ENCODE data around the gene TOGARAM2. TPM values are rescaled to one million over a fixed set of nuclear protein-coding genes. Genes with fewer than 3 reads are reported as not detected.
A peak's percentile ranks its signal among the peaks of the same experiment; 100 is the strongest.

TOGARAM2 gene
- total RNA-seq, 4 donors from 2014 or later, result 6.0 to 35.0 (median 19.5) TPM

GRCh38 chr2:29053223-29053622 lies 72.1 kb downstream of the TOGARAM2 start:
- WGBS, 2 donors, result 70 to 77% methylated on average over 7 of the region's 7 CpGs
- DNase-seq (ENCODE audit: low spot score in 2 of 2), result no peak

GRCh38 chr2:29053670-29054400 lies 72.7 kb downstream of the TOGARAM2 start:
- Histone ChIP-seq H3K4me1 (peaks cover 0 to 11% (median 2%) of the 10 kb centered on the region in 4 donors), H3K36me3 (no peaks in the 10 kb centered on the region), H3K4me3 (no peak overlapping the region), H3K9me3 (no peaks in the 10 kb centered on the region), H3K27ac (peak overlapping the region in 3 of 4 donors; percentile 9 to 43 (median 18)), H3K27me3 (no peaks in the 10 kb centered on the region)
- no peak for TF ChIP-seq POLR2A (IDR thresholded peaks at IDR 0.05)
- TF ChIP-seq EP300 (IDR thresholded peaks at IDR 0.05), result no peak
- TF ChIP-seq CTCF (IDR thresholded peaks at IDR 0.05), result no peak
- DNase-seq (ENCODE audit: low spot score in 2 of 2), result no peak
- 44 to 53% methylated on average over 5 of the region's 5 CpGs for WGBS, 2 donors

More at GRCh38 chr2:29053223-29053622, 72.1 kb downstream of the TOGARAM2 start:
- H3K27me3 ChIP-seq, result no peaks in the 10 kb centered on the region
- peak overlapping the region in 3 of 4 donors; percentile 9 to 43 (median 18) for H3K27ac ChIP-seq
- H3K9me3 ChIP-seq, result no peaks in the 10 kb centered on the region
- no peak overlapping the region for H3K4me3 ChIP-seq
- TF ChIP-seq POLR2A (IDR thresholded peaks at IDR 0.05) (no peak), EP300 (IDR thresholded peaks at IDR 0.05) (no peak), CTCF (IDR thresholded peaks at IDR 0.05) (no peak)
- H3K36me3 ChIP-seq, result no peaks in the 10 kb centered on the region
- H3K4me1 ChIP-seq, result peaks cover 0 to 11% (median 2%) of the 10 kb centered on the region in 4 donors

GRCh38 chr2:29054430-29054829 lies 73.3 kb downstream of the TOGARAM2 start:
- Histone ChIP-seq H3K27ac (peak overlapping the region in 1 of 4 donors; percentile 43), H3K9me3 (no peaks in the 10 kb centered on the region), H3K27me3 (no peaks in the 10 kb centered on the region), H3K36me3 (no peaks in the 10 kb centered on the region), H3K4me3 (no peak overlapping the region), H3K4me1 (peaks cover 0 to 15% (median 2%) of the 10 kb centered on the region in 4 donors)
- TF ChIP-seq POLR2A (IDR thresholded peaks at IDR 0.05), result no peak
- no peak for TF ChIP-seq EP300 (IDR thresholded peaks at IDR 0.05)
- TF ChIP-seq CTCF (IDR thresholded peaks at IDR 0.05), result no peak
- WGBS, 2 donors, result 74 to 81% methylated on average over 6 to 7 of the region's 7 CpGs
- no peak for DNase-seq (ENCODE audit: low spot score in 2 of 2)

GRCh38 chr2:29055601-29056000 lies 74.5 kb downstream of the TOGARAM2 start:
- H3K9me3 ChIP-seq, result no peaks in the 10 kb centered on the region
- H3K27ac ChIP-seq, result no peak overlapping the region
- H3K27me3 ChIP-seq, result no peaks in the 10 kb centered on the region
- no peak for TF ChIP-seq POLR2A (IDR thresholded peaks at IDR 0.05)
- TF ChIP-seq EP300 (IDR thresholded peaks at IDR 0.05), result no peak
- no peak for TF ChIP-seq CTCF (IDR thresholded peaks at IDR 0.05)
- WGBS, 2 donors, result 88 to 94% methylated on average over 1 of the region's 1 CpG
- no peaks in the 10 kb centered on the region for H3K36me3 ChIP-seq
- H3K4me1 ChIP-seq, result peaks cover 0 to 18% (median 2%) of the 10 kb centered on the region in 4 donors
- no peak overlapping the region for H3K4me3 ChIP-seq
- DNase-seq (ENCODE audit: low spot score in 2 of 2), result no peak

- WGBS, 2 donors, result 87 to 91% methylated on average over 5 of the region's 5 CpGs
- no peak for DNase-seq (ENCODE audit: low spot score in 2 of 2)
- H3K9me3 ChIP-seq, result no peaks in the 10 kb centered on the region
- H3K27ac ChIP-seq, result no peak overlapping the region
- H3K36me3 ChIP-seq, result no peaks in the 10 kb centered on the region
- no peaks in the 10 kb centered on the region for H3K27me3 ChIP-seq
- TF ChIP-seq CTCF (IDR thresholded peaks at IDR 0.05) (no peak), EP300 (IDR thresholded peaks at IDR 0.05) (no peak), POLR2A (IDR thresholded peaks at IDR 0.05) (no peak)
- H3K4me3 ChIP-seq, result no peak overlapping the region
- peaks cover 0 to 25% (median 2%) of the 10 kb centered on the region in 4 donors for H3K4me1 ChIP-seq
These were observed 75.4 kb downstream of the TOGARAM2 start for GRCh38 chr2:29056452-29056851.
